OCI-LY7 (cell line): Measurements from ENCODE around the gene PLA2G4C. TPM values are rescaled to one million over a fixed set of nuclear protein-coding genes. Genes with fewer than 3 reads are reported as not detected.
"Not testable (repeated sequence)": the region's sequence is repeated elsewhere in the genome, so short reads cannot be mapped to it uniquely, and the experiment has no call there.

Source experiments
- BruUV-seq: library from RNA; stranded (reverse); fragments of 400-500 nt; replicated peaks from 2 replicates; lab custom pipeline; 2021; lab: Mats Ljungman, UMichigan
- CTCF ChIA-PET: fragments of 300-600 bp; sonication (Branson Sonifier 250); formaldehyde crosslinking; loops from one replicate; lab custom pipeline; 2022; ENCODE audit warnings: antibody characterized with exemption; ENCODE audit not compliant: unreplicated experiment; lab: Charles Lee
- POLR2A ChIA-PET: fragments of 300-600 bp; sonication (Branson Sonifier 250); formaldehyde crosslinking; loops from one replicate; lab custom pipeline; 2022; ENCODE audit warnings: antibody characterized with exemption; lab: Charles Lee
- DNase-seq: peaks from one replicate; pipeline ENCODE4 v3.0.0-alpha.2; 2015; ENCODE audit warnings: low spot score
- H2AFZ ChIP-seq: fragments of 200-600 bp; sonication (generic), shearing (Covaris generic); 2 replicates; pipeline ENCODE4 v1.6.1; 2014; ENCODE audit warnings: mild to moderate bottlenecking, antibody characterized with exemption, low read length, moderate library complexity
- H3K27ac ChIP-seq: fragments of 200-600 bp; sonication (generic); 2 replicates; pipeline ENCODE4 v1.5.1; 2014; ENCODE audit warnings: mixed run types, low read depth, mild to moderate bottlenecking, moderate library complexity, low read length, inconsistent platforms; ENCODE audit not compliant: poor library complexity, severe bottlenecking
- H3K36me3 ChIP-seq: fragments of 200-600 bp; sonication (generic); 2 replicates; pipeline ENCODE4 v1.6.1; 2014; ENCODE audit warnings: mild to moderate bottlenecking, antibody characterized with exemption, low read length, moderate library complexity, mixed read lengths; ENCODE audit not compliant: insufficient read depth
- H3K4me1 ChIP-seq: fragments of 200-600 bp; sonication (generic); 2 replicates; pipeline ENCODE4 v1.5.1; 2014; ENCODE audit warnings: mild to moderate bottlenecking, low read length; ENCODE audit not compliant: insufficient read depth, poor library complexity, severe bottlenecking
- H3K4me2 ChIP-seq: fragments of 200-600 bp; sonication (generic); 2 replicates; pipeline ENCODE4 v1.6.1; 2014; ENCODE audit warnings: mild to moderate bottlenecking, low read length
- H3K4me3 ChIP-seq: fragments of 200-600 bp; sonication (generic); 2 replicates; pipeline ENCODE4 v1.5.1; 2014; ENCODE audit warnings: mild to moderate bottlenecking, low read depth, low read length; ENCODE audit not compliant: poor library complexity, severe bottlenecking
- H3K79me2 ChIP-seq: fragments of 200-600 bp; sonication (generic); 2 replicates; pipeline ENCODE4 v1.6.1; 2016; ENCODE audit warnings: low read depth, mild to moderate bottlenecking, low read length, moderate library complexity, mixed read lengths; ENCODE audit not compliant: insufficient read depth
- H3K9me2 ChIP-seq: fragments of 200-600 bp; sonication (generic); 2 replicates; pipeline ENCODE4 v1.6.1; 2016; ENCODE audit warnings: mild to moderate bottlenecking, low read length, mixed read lengths; ENCODE audit not compliant: insufficient read depth
- H3K9me3 ChIP-seq: fragments of 200-600 bp; sonication (generic); 2 replicates; pipeline ENCODE4 v1.6.1; 2014; ENCODE audit warnings: mild to moderate bottlenecking, mixed run types, low read length, mixed read lengths
- H4K20me1 ChIP-seq: fragments of 200-600 bp; sonication (generic); 2 replicates; pipeline ENCODE4 v1.6.1; 2014; ENCODE audit warnings: mild to moderate bottlenecking, antibody characterized with exemption, low read length, moderate library complexity, mixed read lengths; ENCODE audit not compliant: insufficient read depth
- EZH2phosphoT487 ChIP-seq: fragments of 200-600 bp; sonication (generic); IDR thresholded peaks from 2 replicates; pipeline ENCODE4 v1.6.1; 2018; ENCODE audit warnings: low read depth, borderline replicate concordance, mild to moderate bottlenecking, mixed run types, antibody characterized with exemption, low read length, moderate library complexity, mixed read lengths
- intact Hi-C: fragments of 100-400 bp; cut with micrococcal nuclease; formaldehyde crosslinking; loops from one replicate; pipeline ENCODE4 v1.10.0; 2022; ENCODE audit not compliant: unreplicated experiment
- total RNA-seq, 2 experiments: library from RNA; depleted of rRNA in 1 of 2; stranded (reverse); fragments of >200 nt in 1 of 2; shearing (Covaris generic) in 1 of 2; gene quantifications; 2 replicates each; pipeline ENCODE4 v1.2.3, GENCODE V29; 2014 to 2022
- TF ChIP-seq, protein P1 (sequence below): fragments of 200-600 bp; sonication (generic); conservative IDR thresholded peaks from 2 replicates; pipeline ENCODE4 v1.5.1; 2014; ENCODE audit warnings: mild to moderate bottlenecking, antibody characterized with exemption, low read length, moderate library complexity, mixed read lengths

Gene PLA2G4C
- total RNA-seq, 2 experiments from 2014 or later: 0.98 to 1.4 TPM

- ChIA-PET POLR2A (interaction anchor here (0.5 kb wide), 1 partner anchor 64 kb away, joined by 3 read pairs; no protein-coding TSS in a partner anchor), CTCF (no interaction called here)
- Histone ChIP-seq H3K79me2 (no peaks in the 10 kb centered on the region), H3K4me2 (no peak overlapping the region), H3K4me1 (no peaks in the 10 kb centered on the region), H3K9me3 (no peaks in the 10 kb centered on the region), H3K27ac (no peak overlapping the region), H3K4me3 (no peak overlapping the region), H4K20me1 (no peaks in the 10 kb centered on the region), H3K9me2 (no peaks in the 10 kb centered on the region), H2AFZ (no peak overlapping the region), H3K36me3 (no peaks in the 10 kb centered on the region)
- BruUV-seq: no TSS peak
- TF ChIP-seq, protein P1, sequence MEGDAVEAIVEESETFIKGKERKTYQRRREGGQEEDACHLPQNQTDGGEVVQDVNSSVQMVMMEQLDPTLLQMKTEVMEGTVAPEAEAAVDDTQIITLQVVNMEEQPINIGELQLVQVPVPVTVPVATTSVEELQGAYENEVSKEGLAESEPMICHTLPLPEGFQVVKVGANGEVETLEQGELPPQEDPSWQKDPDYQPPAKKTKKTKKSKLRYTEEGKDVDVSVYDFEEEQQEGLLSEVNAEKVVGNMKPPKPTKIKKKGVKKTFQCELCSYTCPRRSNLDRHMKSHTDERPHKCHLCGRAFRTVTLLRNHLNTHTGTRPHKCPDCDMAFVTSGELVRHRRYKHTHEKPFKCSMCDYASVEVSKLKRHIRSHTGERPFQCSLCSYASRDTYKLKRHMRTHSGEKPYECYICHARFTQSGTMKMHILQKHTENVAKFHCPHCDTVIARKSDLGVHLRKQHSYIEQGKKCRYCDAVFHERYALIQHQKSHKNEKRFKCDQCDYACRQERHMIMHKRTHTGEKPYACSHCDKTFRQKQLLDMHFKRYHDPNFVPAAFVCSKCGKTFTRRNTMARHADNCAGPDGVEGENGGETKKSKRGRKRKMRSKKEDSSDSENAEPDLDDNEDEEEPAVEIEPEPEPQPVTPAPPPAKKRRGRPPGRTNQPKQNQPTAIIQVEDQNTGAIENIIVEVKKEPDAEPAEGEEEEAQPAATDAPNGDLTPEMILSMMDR: peak; percentile 60
- no peak for TF ChIP-seq EZH2phosphoT487
- intact Hi-C loops: no loop called here
- peak; percentile 11 for DNase-seq
Observed at GRCh38 chr19:48085904-48086864, 24.4 kb downstream of the PLA2G4C start.

DNA sequence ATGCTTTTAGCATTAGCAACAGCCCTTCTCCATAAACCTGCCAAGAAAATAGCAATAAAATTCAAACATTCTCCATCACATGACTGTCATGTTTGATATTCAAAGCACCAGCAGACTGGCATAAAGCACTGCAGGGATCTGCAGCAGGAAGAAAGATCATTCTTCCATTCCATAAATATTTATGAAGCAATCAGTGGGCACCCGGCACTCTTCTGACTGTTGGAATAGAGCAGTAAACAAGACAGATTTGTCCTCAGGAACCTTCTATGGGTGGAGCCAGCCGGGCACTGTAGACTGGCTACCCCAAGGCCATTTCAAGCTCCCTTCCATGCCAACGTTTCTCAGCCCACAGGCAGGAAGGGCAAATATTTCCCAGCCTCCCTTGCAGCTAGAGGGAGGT lies 25.5 kb downstream of the PLA2G4C start:
- CTCF ChIA-PET: no interaction called here
- no peak for TF ChIP-seq EZH2phosphoT487
- TF ChIP-seq, protein P1: no peak
- POLR2A ChIA-PET: no interaction called here
- Histone ChIP-seq H3K4me2 (no peak overlapping the region), H3K9me3 (no peaks in the 10 kb centered on the region), H3K9me2 (no peaks in the 10 kb centered on the region), H3K4me3 (no peak overlapping the region), H4K20me1 (no peaks in the 10 kb centered on the region), H3K27ac (no peak overlapping the region), H3K79me2 (no peaks in the 10 kb centered on the region), H2AFZ (no peak overlapping the region), H3K4me1 (no peaks in the 10 kb centered on the region), H3K36me3 (no peaks in the 10 kb centered on the region)
- intact Hi-C loops: no loop called here
- BruUV-seq: no TSS peak
- DNase-seq: no peak

DNA sequence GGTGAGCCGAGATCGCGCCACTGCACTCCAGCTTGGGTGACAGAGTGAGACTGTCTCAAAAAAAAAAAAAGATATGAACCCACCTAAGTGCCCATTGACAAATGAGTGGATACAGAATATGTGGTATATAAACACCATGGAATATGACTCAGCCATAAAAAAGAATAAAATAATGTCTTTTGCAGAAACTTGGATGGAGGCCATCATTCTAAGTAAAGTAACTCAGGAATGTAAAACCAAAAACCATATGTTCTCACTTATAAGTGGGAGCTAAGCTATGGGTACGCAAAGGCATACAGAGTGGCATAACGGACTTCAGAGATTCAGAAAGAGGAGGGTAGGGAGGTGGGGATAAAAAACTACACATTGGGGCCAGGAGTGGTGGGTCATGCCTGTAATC lies 29.5 kb downstream of the PLA2G4C start:
- CTCF ChIA-PET: no interaction called here
- no peak overlapping the region for H2AFZ ChIP-seq
- no peak for DNase-seq

GRCh38 chr19:48070177-48070769 lies 40.3 kb downstream of the PLA2G4C start:
- H3K4me1 ChIP-seq, POLR2A ChIA-PET, H3K79me2 ChIP-seq, H3K9me2 ChIP-seq, H3K4me2 ChIP-seq, H3K9me3 ChIP-seq, H4K20me1 ChIP-seq, BruUV-seq, DNase-seq, intact Hi-C loops, H3K4me3 ChIP-seq, H3K36me3 ChIP-seq, CTCF ChIA-PET, H3K27ac ChIP-seq, H2AFZ ChIP-seq: not testable (repeated sequence)

More for the DNA sequence above, 29.5 kb downstream of the PLA2G4C start:
- Histone ChIP-seq H3K4me2 (no peak overlapping the region), H3K9me3 (no peaks in the 10 kb centered on the region), H3K4me1 (no peaks in the 10 kb centered on the region), H3K27ac (no peak overlapping the region), H3K36me3 (no peaks in the 10 kb centered on the region), H4K20me1 (no peaks in the 10 kb centered on the region), H3K4me3 (no peak overlapping the region), H3K79me2 (no peaks in the 10 kb centered on the region), H3K9me2 (no peaks in the 10 kb centered on the region)
- TF ChIP-seq, protein P1: no peak
- no peak for TF ChIP-seq EZH2phosphoT487
- no TSS peak for BruUV-seq
- POLR2A ChIA-PET: no interaction called here
- intact Hi-C loops: no loop called here
